VCaP (cell line): ENCODE results near the gene ARHGEF10L.
A peak's percentile ranks its signal among the peaks of the same experiment; 100 is the strongest.

Experiments
- H3K27ac ChIP-seq: fragments of 450-650 bp; 2 replicates; pipeline ENCODE4 v1.5.1; 2017
- CTCF ChIP-seq: fragments of 450-650 bp; conservative IDR thresholded peaks from 2 replicates; pipeline ENCODE4 v1.5.1; 2017; ENCODE audit warnings: mild to moderate bottlenecking, moderate library complexity

ARHGEF10L gene

GRCh38 chr1:17535300-17535936, 4.1 kb upstream of the ARHGEF10L start:
- H3K27ac ChIP-seq = no peak overlapping the region
- no peak for TF ChIP-seq CTCF

GRCh38 chr1:17538010-17538409, 1.5 kb upstream of the ARHGEF10L start:
- no peak overlapping the region for H3K27ac ChIP-seq
- TF ChIP-seq CTCF = no peak

- no peak for TF ChIP-seq CTCF
- H3K27ac ChIP-seq = no peak overlapping the region
These were observed 925 bp upstream of the ARHGEF10L start for GRCh38 chr1:17538428-17539117.

GRCh38 chr1:17539118-17539476, 401 bp upstream of the ARHGEF10L start:
- no peak for TF ChIP-seq CTCF
- peak overlapping the region; percentile 72; the same call in 1 of the 2 replicates for H3K27ac ChIP-seq

GRCh38 chr1:17540255-17541001, 930 bp downstream of the ARHGEF10L start:
- peak overlapping the region; percentile 72 for H3K27ac ChIP-seq
- TF ChIP-seq CTCF = no peak

- no peak for TF ChIP-seq CTCF
- no peak overlapping the region for H3K27ac ChIP-seq
These were observed 3.1 kb downstream of the ARHGEF10L start for GRCh38 chr1:17542645-17543044.

GRCh38 chr1:17544776-17545350, 5.4 kb downstream of the ARHGEF10L start:
- H3K27ac ChIP-seq = no peak overlapping the region
- TF ChIP-seq CTCF = no peak
